Measurements from ENCODE around the gene RWDD4.

RWDD4 gene

DNA sequence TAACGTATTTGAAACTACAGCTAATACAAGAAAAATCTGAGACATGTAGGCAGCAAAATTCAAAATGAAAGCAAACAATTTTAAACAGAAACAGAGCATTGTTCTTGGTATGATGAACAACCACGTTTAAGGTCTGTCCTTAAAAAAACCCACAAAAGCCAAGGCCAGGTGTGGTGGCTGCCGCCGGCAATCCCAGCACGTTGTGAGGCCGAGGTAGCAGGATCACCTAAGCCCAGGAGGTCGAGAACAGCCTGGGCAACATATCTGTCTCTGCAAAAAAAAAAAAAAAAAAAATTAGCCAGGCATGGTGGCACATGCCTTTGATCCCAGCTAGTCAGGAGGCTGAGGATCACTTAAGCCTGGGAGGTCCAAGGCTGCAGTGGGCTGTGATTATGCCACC, 13.7 kb downstream of the RWDD4 start:
- H3K9me3 ChIP-seq (ENCODE audit: insufficient read depth, low read depth, low read length) = no peaks in the 10 kb centered on the region
- DNase-seq = peak; percentile 13 to 57
- no peak overlapping the region for H2AK5ac ChIP-seq (ENCODE audit: low read length)
- no peak overlapping the region for H2BK5ac ChIP-seq (ENCODE audit: low read depth, low read length, poor library complexity)
- H4K91ac ChIP-seq (ENCODE audit: low read depth, low read length) = no peak overlapping the region
- no peak overlapping the region for H3K4ac ChIP-seq (ENCODE audit: low read depth, low read length)
- H3K9ac ChIP-seq (ENCODE audit: low read length) = no peak overlapping the region
- no CpG with 5 or more reads among the region's 7 CpGs for WGBS (ENCODE audit: extremely low coverage, insufficient coverage, insufficient read length)
- no peaks in the 10 kb centered on the region for H3K79me2 ChIP-seq (ENCODE audit: control insufficient read depth, insufficient read depth, low read length, poor library complexity)
- H2AFZ ChIP-seq (ENCODE audit: insufficient read depth, low read length, poor library complexity) = no peak overlapping the region
- H2BK120ac ChIP-seq (ENCODE audit: insufficient read depth, low read length, poor library complexity) = no peak overlapping the region
- no peak overlapping the region for H3K18ac ChIP-seq (ENCODE audit: low read length)
- no peak overlapping the region for H3K4me3 ChIP-seq (ENCODE audit: low read depth, low read length)
- no peak overlapping the region for H3K14ac ChIP-seq (ENCODE audit: low read length)
- no peaks in the 10 kb centered on the region for H3K79me1 ChIP-seq (ENCODE audit: low read length)
- H3K23ac ChIP-seq (ENCODE audit: low read length) = no peak overlapping the region
- H3K4me2 ChIP-seq (ENCODE audit: low read length) = no peak overlapping the region
- H3K4me1 ChIP-seq (ENCODE audit: control insufficient read depth in 1 of 2, insufficient read depth in 2 of 2, low read length in 2 of 2) = no peaks in the 10 kb centered on the region
- H3K27me3 ChIP-seq (ENCODE audit: insufficient read depth, low read length) = no peaks in the 10 kb centered on the region
- no peak overlapping the region for H4K8ac ChIP-seq (ENCODE audit: low read depth, low read length)
- no peak overlapping the region for H3K27ac ChIP-seq (ENCODE audit: low read depth, low read length)
- H4K12ac ChIP-seq (ENCODE audit: low read depth, low read length) = no peak overlapping the region
- no peak overlapping the region for H2BK12ac ChIP-seq (ENCODE audit: low read length)
- H3K36me3 ChIP-seq (ENCODE audit: control insufficient read depth in 1 of 2, insufficient read depth in 2 of 2, low read length in 2 of 2) = peaks cover 17 to 24% of the 10 kb centered on the region in 2 experiments

DNA sequence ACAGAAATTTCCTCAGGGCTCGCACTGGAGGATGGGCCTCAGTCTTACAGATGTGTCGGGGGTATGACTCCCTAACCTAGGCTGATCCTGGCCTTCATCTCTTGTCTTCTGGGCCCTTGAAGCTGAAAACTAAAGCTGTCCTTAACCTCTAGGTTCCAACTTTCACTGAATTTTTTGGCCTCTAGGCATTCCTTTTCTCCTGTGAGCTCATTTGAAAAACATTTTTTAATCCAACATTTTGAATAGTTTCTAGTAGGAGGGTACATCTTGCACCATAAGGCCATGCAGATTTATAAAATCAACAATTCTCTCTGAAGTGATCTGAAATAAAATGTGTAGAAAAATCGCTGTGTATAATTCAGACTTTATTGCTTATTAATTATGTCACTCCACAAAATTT, 19.7 kb downstream of the RWDD4 start:
- H3K4ac ChIP-seq (ENCODE audit: low read depth, low read length) = no peak overlapping the region
- H2BK5ac ChIP-seq (ENCODE audit: low read depth, low read length, poor library complexity) = no peak overlapping the region
- no peak overlapping the region for H2BK12ac ChIP-seq (ENCODE audit: low read length)
- no peaks in the 10 kb centered on the region for H3K79me1 ChIP-seq (ENCODE audit: low read length)
- H3K23ac ChIP-seq (ENCODE audit: low read length) = no peak overlapping the region
- H3K79me2 ChIP-seq (ENCODE audit: control insufficient read depth, insufficient read depth, low read length, poor library complexity) = no peaks in the 10 kb centered on the region
- H2AFZ ChIP-seq (ENCODE audit: insufficient read depth, low read length, poor library complexity) = no peak overlapping the region
- H2AK5ac ChIP-seq (ENCODE audit: low read length) = no peak overlapping the region
- no peaks in the 10 kb centered on the region for H3K27me3 ChIP-seq (ENCODE audit: insufficient read depth, low read length)
- no peaks in the 10 kb centered on the region for H3K9me3 ChIP-seq (ENCODE audit: insufficient read depth, low read depth, low read length)
- no peak overlapping the region for H4K8ac ChIP-seq (ENCODE audit: low read depth, low read length)
- H3K36me3 ChIP-seq (ENCODE audit: control insufficient read depth in 1 of 2, insufficient read depth in 2 of 2, low read length in 2 of 2) = peaks cover under 1% of the 10 kb centered on the region in 2 experiments
- no peak overlapping the region for H3K4me3 ChIP-seq (ENCODE audit: low read depth, low read length)
- no CpG with 5 or more reads among the region's 3 CpGs for WGBS (ENCODE audit: extremely low coverage, insufficient coverage, insufficient read length)
- peak in 1 of 2 donors; percentile 69 for DNase-seq
- no peak overlapping the region for H3K27ac ChIP-seq (ENCODE audit: low read depth, low read length)
- H3K9ac ChIP-seq (ENCODE audit: low read length) = no peak overlapping the region
- H3K4me1 ChIP-seq (ENCODE audit: control insufficient read depth in 1 of 2, insufficient read depth in 2 of 2, low read length in 2 of 2) = no peaks in the 10 kb centered on the region
- no peak overlapping the region for H4K12ac ChIP-seq (ENCODE audit: low read depth, low read length)
- no peak overlapping the region for H4K91ac ChIP-seq (ENCODE audit: low read depth, low read length)
- H3K4me2 ChIP-seq (ENCODE audit: low read length) = no peak overlapping the region
- no peak overlapping the region for H3K18ac ChIP-seq (ENCODE audit: low read length)
- H3K14ac ChIP-seq (ENCODE audit: low read length) = no peak overlapping the region
- no peak overlapping the region for H2BK120ac ChIP-seq (ENCODE audit: insufficient read depth, low read length, poor library complexity)

DNA sequence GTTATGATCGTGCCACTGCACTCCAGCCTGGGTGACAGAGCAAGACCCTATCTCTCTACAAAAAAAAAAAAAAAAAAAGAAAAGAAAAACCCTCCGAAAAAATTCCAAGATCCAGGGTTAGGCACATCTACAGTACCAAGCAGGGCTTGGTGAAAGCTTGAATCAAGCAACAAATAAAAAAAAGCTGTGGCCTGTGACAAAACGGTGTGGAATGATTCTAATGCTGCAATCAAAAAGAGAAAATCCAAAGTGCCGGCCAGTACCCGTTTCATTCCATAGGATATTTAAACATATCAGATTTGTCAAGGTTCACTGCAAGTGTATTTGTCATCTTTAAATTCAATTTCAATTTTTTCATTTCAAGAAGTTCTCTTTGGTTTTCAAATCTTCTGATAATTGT, 20.5 kb downstream of the RWDD4 start:
- Histone ChIP-seq H3K27me3 (ENCODE audit: insufficient read depth, low read length) (no peaks in the 10 kb centered on the region), H3K79me2 (ENCODE audit: control insufficient read depth, insufficient read depth, low read length, poor library complexity) (no peaks in the 10 kb centered on the region), H3K4me3 (ENCODE audit: low read depth, low read length) (no peak overlapping the region), H2BK5ac (ENCODE audit: low read depth, low read length, poor library complexity) (no peak overlapping the region), H3K79me1 (ENCODE audit: low read length) (no peaks in the 10 kb centered on the region), H3K27ac (ENCODE audit: low read depth, low read length) (no peak overlapping the region), H2BK12ac (ENCODE audit: low read length) (no peak overlapping the region), H2AK5ac (ENCODE audit: low read length) (no peak overlapping the region), H3K18ac (ENCODE audit: low read length) (no peak overlapping the region), H4K8ac (ENCODE audit: low read depth, low read length) (no peak overlapping the region), H3K23ac (ENCODE audit: low read length) (no peak overlapping the region), H4K91ac (ENCODE audit: low read depth, low read length) (no peak overlapping the region), H4K12ac (ENCODE audit: low read depth, low read length) (no peak overlapping the region), H3K4me2 (ENCODE audit: low read length) (no peak overlapping the region), H3K4ac (ENCODE audit: low read depth, low read length) (no peak overlapping the region), H3K9ac (ENCODE audit: low read length) (no peak overlapping the region), H3K9me3 (ENCODE audit: insufficient read depth, low read depth, low read length) (no peaks in the 10 kb centered on the region), H3K36me3 (ENCODE audit: control insufficient read depth in 1 of 2, insufficient read depth in 2 of 2, low read length in 2 of 2) (no peaks in the 10 kb centered on the region), H2AFZ (ENCODE audit: insufficient read depth, low read length, poor library complexity) (no peak overlapping the region), H3K4me1 (ENCODE audit: control insufficient read depth in 1 of 2, insufficient read depth in 2 of 2, low read length in 2 of 2) (no peaks in the 10 kb centered on the region), H3K14ac (ENCODE audit: low read length) (no peak overlapping the region), H2BK120ac (ENCODE audit: insufficient read depth, low read length, poor library complexity) (no peak overlapping the region)
- WGBS (ENCODE audit: extremely low coverage, insufficient coverage, insufficient read length) = no CpG with 5 or more reads among the region's 5 CpGs
- peak; percentile 57 to 81 for DNase-seq

DNA sequence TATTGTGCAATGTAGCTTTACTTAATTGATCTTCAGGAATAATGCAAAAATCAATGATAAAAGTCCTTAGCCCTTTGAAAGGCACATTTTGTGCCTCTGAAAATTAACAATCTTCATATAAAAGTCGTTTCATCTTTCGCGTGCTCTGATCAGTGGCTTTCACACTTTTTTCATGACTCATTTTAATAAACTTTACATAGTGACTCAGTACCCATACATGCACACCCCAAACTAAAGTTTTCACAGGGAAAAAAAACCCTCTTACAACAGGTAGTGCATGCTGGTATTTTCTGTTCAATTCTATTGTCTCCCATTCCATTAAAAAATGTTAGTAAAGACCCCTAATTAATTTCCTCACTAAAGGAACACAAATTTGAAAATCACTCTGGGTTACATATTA, 21.5 kb downstream of the RWDD4 start:
- no peak overlapping the region for H3K23ac ChIP-seq (ENCODE audit: low read length)
- no peak overlapping the region for H3K18ac ChIP-seq (ENCODE audit: low read length)
- no CpG with 5 or more reads among the region's 3 CpGs for WGBS (ENCODE audit: extremely low coverage, insufficient coverage, insufficient read length)
- no peak overlapping the region for H4K91ac ChIP-seq (ENCODE audit: low read depth, low read length)
- no peak overlapping the region for H2AK5ac ChIP-seq (ENCODE audit: low read length)
- no peaks in the 10 kb centered on the region for H3K4me1 ChIP-seq (ENCODE audit: control insufficient read depth in 1 of 2, insufficient read depth in 2 of 2, low read length in 2 of 2)
- no peaks in the 10 kb centered on the region for H3K36me3 ChIP-seq (ENCODE audit: control insufficient read depth in 1 of 2, insufficient read depth in 2 of 2, low read length in 2 of 2)
- H3K4me2 ChIP-seq (ENCODE audit: low read length) = no peak overlapping the region
- H2AFZ ChIP-seq (ENCODE audit: insufficient read depth, low read length, poor library complexity) = no peak overlapping the region
- H2BK120ac ChIP-seq (ENCODE audit: insufficient read depth, low read length, poor library complexity) = no peak overlapping the region
- no peak overlapping the region for H3K14ac ChIP-seq (ENCODE audit: low read length)
- H3K79me2 ChIP-seq (ENCODE audit: control insufficient read depth, insufficient read depth, low read length, poor library complexity) = no peaks in the 10 kb centered on the region
- H3K79me1 ChIP-seq (ENCODE audit: low read length) = no peaks in the 10 kb centered on the region
- no peak overlapping the region for H3K4ac ChIP-seq (ENCODE audit: low read depth, low read length)
- H4K12ac ChIP-seq (ENCODE audit: low read depth, low read length) = no peak overlapping the region
- no peak overlapping the region for H3K27ac ChIP-seq (ENCODE audit: low read depth, low read length)
- H3K4me3 ChIP-seq (ENCODE audit: low read depth, low read length) = no peak overlapping the region
- H2BK5ac ChIP-seq (ENCODE audit: low read depth, low read length, poor library complexity) = no peak overlapping the region
- H3K27me3 ChIP-seq (ENCODE audit: insufficient read depth, low read length) = no peaks in the 10 kb centered on the region
- no peak overlapping the region for H2BK12ac ChIP-seq (ENCODE audit: low read length)
- H4K8ac ChIP-seq (ENCODE audit: low read depth, low read length) = no peak overlapping the region
- DNase-seq = no peak
- H3K9me3 ChIP-seq (ENCODE audit: insufficient read depth, low read depth, low read length) = peaks cover 2% of the 10 kb centered on the region
- H3K9ac ChIP-seq (ENCODE audit: low read length) = no peak overlapping the region
